PC-9 (cell line): ENCODE results near the gene ZNF335.

Source experiments
- EZH2 ChIP-seq: fragments of 200-600 bp; sonication (generic); IDR thresholded peaks from 2 replicates; pipeline ENCODE4 v1.8.0; 2017; ENCODE audit warnings: antibody characterized with exemption, low read depth
- TF ChIP-seq, protein P1 (sequence below): fragments of 200-600 bp; sonication (generic); conservative IDR thresholded peaks from 2 replicates; pipeline ENCODE4 v1.6.1; 2017; ENCODE audit warnings: mixed run types, antibody characterized with exemption, mild to moderate bottlenecking, moderate library complexity

DNA sequence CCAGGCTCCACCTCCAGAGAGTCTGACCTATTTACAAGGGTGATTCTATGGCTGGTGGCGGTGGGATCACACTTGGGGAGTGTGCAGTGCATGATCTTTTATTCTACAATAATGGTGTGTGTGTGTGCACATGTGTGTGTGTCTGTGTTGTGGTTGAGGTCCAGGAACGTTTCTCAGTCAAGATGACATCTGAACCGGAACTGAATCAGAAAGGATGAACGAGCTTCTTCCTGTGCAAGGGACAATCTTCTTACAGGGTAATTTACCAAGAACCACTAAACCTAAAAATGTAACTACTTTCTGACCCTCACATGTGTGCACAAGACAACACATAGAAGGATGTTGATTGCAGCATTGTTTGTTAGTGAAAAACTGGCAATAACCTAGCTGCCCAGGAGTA is 45.3 kb upstream of the ZNF335 start:
- TF ChIP-seq, protein P1, sequence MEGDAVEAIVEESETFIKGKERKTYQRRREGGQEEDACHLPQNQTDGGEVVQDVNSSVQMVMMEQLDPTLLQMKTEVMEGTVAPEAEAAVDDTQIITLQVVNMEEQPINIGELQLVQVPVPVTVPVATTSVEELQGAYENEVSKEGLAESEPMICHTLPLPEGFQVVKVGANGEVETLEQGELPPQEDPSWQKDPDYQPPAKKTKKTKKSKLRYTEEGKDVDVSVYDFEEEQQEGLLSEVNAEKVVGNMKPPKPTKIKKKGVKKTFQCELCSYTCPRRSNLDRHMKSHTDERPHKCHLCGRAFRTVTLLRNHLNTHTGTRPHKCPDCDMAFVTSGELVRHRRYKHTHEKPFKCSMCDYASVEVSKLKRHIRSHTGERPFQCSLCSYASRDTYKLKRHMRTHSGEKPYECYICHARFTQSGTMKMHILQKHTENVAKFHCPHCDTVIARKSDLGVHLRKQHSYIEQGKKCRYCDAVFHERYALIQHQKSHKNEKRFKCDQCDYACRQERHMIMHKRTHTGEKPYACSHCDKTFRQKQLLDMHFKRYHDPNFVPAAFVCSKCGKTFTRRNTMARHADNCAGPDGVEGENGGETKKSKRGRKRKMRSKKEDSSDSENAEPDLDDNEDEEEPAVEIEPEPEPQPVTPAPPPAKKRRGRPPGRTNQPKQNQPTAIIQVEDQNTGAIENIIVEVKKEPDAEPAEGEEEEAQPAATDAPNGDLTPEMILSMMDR = no peak
- TF ChIP-seq EZH2 = no peak
